ENCODE measurements around the gene ADGRD1.

- TF ChIP-seq POLR2AphosphoS5 (IDR thresholded peaks at IDR 0.05; ENCODE audit: low read depth, low read length) (no peak), PAX5 (IDR thresholded peaks at IDR 0.05; ENCODE audit: insufficient read depth, low read length, severe bottlenecking) (no peak), POLR2A (IDR thresholded peaks at IDR 0.05; ENCODE audit: low read depth, low read length) (no peak), SPI1 (IDR thresholded peaks at IDR 0.05; ENCODE audit: low read depth, low read length) (no peak), POU2F2 (IDR thresholded peaks at IDR 0.05; ENCODE audit: low read depth, low read length) (no peak)
Observed at GRCh38 chr12:131004166-131004565, 50.5 kb downstream of the ADGRD1 start.
